MM.1S (cell line): ENCODE data around the gene TGM3.

Source experiments
- EZH2 ChIP-seq: fragments of 300-600 bp; sonication (generic); optimal IDR thresholded peaks from 2 replicates; pipeline ENCODE3; 2017; ENCODE audit warnings: low read depth, mild to moderate bottlenecking, antibody characterized with exemption, low read length, mixed read lengths
- EZH2phosphoT487 ChIP-seq: fragments of 300-600 bp; sonication (generic); IDR thresholded peaks from 2 replicates; pipeline ENCODE4 v1.6.1; 2018; ENCODE audit warnings: antibody characterized with exemption, low read length
- TF ChIP-seq, protein P1 (sequence below): fragments of 300-600 bp; sonication (generic); IDR thresholded peaks from 2 replicates; pipeline ENCODE4 v1.5.1; 2016; ENCODE audit warnings: antibody characterized with exemption, low read length, mixed read lengths

DNA sequence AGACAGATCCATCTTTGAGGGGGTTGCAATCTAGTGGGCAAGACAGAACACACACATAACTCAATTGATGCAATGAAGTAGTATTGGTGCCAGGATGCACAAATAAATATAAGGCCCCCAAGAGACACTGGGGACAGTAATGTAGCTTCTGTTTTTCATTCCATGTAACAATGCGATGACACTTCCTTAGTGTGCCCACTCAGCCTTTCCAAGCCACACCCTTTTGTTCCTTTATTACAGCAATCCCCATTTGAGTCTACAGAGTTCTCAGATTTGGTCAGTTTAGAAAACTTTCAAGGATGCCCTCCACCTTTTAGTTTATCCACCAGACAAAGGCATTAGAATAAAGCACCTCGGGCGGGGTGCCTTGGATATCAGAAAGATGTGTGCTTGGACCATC lies 15.5 kb downstream of the TGM3 start:
- TF ChIP-seq, protein P1, sequence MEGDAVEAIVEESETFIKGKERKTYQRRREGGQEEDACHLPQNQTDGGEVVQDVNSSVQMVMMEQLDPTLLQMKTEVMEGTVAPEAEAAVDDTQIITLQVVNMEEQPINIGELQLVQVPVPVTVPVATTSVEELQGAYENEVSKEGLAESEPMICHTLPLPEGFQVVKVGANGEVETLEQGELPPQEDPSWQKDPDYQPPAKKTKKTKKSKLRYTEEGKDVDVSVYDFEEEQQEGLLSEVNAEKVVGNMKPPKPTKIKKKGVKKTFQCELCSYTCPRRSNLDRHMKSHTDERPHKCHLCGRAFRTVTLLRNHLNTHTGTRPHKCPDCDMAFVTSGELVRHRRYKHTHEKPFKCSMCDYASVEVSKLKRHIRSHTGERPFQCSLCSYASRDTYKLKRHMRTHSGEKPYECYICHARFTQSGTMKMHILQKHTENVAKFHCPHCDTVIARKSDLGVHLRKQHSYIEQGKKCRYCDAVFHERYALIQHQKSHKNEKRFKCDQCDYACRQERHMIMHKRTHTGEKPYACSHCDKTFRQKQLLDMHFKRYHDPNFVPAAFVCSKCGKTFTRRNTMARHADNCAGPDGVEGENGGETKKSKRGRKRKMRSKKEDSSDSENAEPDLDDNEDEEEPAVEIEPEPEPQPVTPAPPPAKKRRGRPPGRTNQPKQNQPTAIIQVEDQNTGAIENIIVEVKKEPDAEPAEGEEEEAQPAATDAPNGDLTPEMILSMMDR, result no peak
- TF ChIP-seq EZH2 (no peak), EZH2phosphoT487 (no peak)
